Left kidney (tissue), 2 donors: ENCODE measurements around the gene KANSL1. TPM values are rescaled to one million over a fixed set of nuclear protein-coding genes. Genes with fewer than 3 reads are reported as not detected.

ENCODE experiments used
- DNase-seq: peaks from one replicate; pipeline ENCODE4 v3.0.0-alpha.2; 2013
- polyA plus RNA-seq: library from polyadenylated mRNA; unstranded; fragments of 120-200 nt; gene quantifications from one replicate; pipeline ENCODE4 v1.2.1, GENCODE V29; 2013; ENCODE audit not compliant: insufficient read length

The KANSL1 gene
- polyA plus RNA-seq, 1 donor, result 95.8 TPM

GRCh38 chr17:46170639-46171429 lies 22.4 kb downstream of the KANSL1 start:
- no peak for DNase-seq

DNA sequence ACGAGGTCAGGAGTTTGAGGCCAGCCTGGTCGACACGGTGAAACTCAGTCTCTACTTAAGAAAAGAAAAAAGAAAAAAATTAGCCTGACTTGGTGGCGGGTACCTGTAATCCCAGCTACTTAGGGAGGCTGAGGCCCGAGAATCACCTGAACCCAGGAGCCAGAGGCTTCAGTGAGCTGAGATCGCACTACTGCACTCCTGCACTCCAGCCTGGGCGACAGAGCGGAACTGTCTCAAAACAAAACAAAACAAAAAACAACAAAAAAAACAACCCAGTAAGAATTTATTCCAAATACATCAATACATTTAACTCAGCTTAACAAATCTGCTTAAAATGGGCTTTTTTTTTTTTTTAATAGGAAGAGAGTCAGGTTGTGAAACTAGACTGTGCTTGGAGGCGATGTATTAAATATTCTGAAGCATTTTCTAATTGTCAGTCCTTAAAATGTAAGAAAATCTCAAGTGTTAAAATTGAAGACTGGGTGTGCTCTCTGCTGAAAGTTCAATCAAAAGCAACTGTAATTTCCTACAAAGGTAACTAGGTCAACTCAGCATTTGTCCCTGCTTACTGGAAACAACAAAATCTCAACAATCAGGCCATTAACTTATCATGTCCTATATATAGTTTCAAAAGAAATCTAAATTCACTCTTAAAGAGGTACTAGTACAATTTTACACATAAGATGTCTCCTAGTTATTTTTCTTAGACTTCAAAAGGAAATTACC lies 23.2 kb downstream of the KANSL1 start:
- DNase-seq, result no peak

DNA sequence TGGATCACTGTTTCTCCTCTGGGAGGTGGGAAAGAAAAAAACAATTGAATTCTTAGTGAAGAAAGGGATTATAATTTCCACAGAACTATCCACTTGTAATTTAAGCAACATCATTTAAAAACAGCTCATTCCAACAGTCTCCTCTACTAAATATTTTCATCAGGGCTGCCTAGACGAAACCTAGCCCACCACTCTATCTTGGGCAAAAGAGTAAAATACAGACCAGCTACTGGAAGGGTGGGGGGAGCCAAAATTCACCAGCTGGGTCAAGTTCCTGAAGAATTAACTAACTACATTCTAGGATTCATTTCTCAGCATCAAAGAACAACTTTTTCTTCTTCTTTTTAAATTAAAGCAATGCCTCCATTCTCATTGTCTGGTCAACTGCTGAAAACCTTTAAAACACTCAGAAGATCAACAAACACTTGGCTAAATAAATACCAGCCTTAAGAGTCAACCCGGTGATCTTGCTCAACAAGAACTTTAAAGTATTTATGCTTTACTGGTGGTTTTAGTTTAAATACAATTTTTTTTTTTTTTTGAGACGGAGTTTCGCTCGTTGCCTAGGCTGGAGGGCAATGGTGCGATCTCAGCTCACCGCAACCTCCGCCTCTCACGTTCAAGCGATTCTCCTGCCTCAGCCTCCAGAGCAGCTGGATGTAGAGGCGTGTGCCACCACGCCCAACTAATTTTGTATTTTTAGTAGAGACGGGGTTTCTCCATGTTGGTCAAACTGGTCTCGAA lies 25.2 kb downstream of the KANSL1 start:
- DNase-seq, result no peak

GRCh38 chr17:46167267-46167666 lies 26.0 kb downstream of the KANSL1 start:
- no peak for DNase-seq

DNA sequence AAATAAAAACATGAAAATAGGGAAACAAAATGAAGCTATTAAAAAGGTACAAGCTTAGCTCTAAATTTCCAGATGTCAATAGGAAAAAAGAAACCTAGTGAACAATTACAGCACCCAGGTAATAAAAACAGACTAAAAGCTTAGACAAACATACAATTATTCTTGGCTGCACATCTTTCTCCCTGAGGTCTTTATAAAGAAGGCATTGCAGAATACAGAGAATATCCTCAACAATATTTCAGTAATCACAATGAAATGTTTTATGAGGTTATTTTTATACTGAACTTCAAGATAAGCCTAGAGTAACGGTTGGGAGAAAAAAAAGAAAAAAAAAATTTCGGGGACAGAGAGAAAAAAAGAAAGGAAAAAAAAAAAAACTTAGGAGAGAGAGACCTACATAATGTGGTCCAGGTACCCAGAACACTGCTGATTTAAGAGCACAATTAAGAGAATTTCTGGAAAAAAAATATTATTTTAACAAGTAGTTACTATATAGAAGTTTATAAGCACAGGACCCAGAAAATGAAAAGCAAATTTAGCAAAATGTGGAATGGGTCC lies 26.5 kb downstream of the KANSL1 start:
- no peak for DNase-seq

DNA sequence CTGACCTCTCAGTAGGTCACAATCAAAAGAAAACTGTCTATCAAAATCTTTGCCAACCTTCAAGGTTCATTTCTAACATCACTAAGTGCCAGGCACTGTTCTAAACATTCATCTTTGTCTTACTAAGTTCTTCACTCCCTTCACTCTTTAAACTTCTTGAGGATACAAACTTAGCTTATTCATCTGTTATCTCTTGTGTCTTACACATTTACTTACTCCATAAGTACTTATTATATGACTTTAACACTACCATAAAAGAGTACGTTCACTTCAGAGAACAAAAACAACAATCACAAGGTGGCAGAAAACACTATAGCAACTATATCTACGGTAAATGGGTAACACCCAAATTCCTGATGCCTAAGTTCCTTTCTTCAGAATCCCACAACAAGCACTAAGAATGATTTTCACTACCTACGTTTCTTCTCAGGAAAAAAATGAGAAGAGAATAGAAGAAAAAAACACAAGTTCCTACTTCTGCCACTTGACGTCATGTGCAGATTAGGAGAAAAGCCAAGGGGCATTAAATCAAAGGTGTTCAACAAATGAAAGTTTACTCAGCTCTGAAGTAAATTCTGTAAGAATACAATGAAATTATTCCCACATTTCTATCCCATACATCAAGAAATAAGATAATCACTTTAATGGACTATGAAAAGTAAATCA lies 29.2 kb downstream of the KANSL1 start:
- DNase-seq, result no peak

GRCh38 chr17:46163316-46163715 lies 29.9 kb downstream of the KANSL1 start:
- no peak for DNase-seq

GRCh38 chr17:46162866-46163265 lies 30.4 kb downstream of the KANSL1 start:
- no peak for DNase-seq

DNA sequence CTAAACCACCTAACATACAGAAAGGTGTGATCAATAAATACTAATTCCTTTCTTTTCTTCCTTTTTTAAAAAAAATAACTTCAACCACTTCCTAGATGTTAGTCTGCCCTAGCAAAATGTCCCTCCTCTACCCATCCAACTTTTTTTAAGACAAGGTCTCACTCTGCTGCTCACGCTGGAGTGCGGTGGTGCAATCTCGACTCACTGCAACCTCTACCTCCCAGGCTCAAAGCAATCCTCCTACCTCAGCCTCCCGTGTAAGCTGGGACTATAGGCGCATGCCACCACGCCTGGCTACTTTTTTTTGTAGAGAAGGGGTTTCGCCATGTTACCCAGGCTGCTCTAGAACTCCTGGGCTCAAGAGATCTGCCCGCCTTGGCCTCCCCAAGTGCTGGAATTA lies 33.1 kb downstream of the KANSL1 start:
- no peak for DNase-seq

- DNase-seq, result no peak
Observed at GRCh38 chr17:46159686-46160085, 33.5 kb downstream of the KANSL1 start.

DNA sequence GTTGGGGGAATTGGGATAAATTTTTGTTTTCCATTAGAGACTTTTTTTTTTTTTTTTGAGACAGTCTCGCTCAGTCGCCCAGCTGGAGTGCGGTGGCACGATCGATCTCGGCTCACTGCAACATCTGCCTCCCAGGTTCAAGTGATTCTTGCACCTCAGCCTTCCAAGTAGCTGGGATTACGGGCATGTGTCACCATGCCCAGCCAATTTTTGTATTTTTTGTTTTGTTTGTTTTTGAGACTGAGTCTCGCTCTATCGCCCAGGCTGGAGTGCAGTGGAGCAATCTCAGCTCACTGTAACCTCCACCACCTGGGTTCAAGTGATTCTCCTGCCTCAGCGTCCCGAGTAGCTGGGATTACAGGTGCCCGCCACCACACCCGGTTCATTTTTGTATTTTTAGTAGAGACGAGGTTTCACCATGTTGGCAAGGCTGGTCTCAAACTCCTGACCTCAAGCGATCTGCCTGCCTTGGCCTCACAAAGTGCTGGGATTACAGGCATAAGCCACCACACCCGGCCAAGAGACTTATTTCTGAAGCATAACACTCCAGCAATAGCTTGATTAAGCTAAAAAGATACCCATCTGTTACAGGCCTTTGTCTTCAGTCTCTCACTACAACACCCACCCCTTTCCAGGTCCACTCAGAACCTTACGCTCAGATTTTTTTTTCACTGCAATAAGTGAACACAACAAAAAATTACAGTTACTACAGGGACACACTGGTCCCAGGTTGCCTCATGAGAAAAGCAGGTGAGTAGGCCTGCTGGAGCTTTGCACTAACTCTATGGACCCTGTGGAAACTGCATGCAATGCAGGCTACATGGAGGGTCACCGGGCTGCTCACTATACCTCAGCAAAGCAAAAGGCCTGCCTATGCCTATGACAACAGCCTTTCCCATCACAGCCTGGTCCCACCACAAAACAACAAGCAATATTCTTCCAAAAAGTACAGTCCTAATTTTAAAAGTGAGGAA lies 34.6 kb downstream of the KANSL1 start:
- DNase-seq, result no peak

DNA sequence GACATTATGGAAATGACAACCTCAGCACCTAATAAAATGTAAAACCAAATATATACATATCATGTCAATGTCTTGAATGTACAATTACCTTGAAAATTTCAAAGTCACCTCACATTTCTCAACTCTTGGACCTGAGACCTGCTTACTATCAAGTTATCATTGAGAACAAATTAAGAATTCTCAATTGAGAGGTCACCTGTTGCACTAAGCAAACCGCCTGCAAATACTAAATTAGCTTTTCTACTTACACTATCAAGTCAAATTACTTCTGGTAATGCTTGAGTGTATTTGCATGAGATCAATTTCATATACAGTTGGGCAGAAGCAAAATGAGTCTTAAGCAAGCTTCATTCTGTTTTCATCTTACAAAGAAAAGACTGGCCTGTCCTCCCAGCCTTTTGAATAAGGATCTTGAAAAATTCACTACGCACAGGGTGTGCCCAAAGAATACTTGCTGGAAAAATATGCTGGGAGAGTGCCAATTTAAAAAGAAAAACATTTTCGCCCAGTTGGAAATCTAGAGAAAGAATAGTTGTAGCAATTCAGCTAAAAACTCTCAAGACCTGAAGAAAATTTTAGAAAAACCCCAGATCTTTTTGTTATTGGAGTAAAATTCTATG lies 35.7 kb downstream of the KANSL1 start:
- DNase-seq, result no peak

- DNase-seq, result no peak
Observed at GRCh38 chr17:46154151-46154816, 38.9 kb downstream of the KANSL1 start.

DNA sequence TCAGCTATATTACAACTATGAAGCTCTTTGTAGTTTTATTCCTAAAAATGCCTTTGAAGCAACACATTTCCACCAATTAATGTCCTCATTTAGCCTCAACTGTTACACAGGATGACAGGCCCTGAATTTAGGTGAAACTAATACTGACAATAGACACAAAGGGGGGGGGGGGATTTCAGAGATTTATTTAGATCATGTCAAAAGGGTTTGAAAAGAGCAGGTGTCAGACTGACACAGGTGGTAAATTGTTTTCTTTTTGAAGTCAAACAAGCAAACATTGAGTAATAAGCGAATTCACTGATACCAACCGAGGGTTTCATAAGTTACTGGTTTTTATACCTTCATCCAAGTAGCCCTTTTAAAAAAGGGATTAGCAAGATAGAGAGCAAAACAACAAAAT lies 40.8 kb downstream of the KANSL1 start:
- no peak for DNase-seq

GRCh38 chr17:46151762-46152161 lies 41.5 kb downstream of the KANSL1 start:
- no peak for DNase-seq

GRCh38 chr17:46150216-46150963 lies 42.8 kb downstream of the KANSL1 start:
- DNase-seq, result no peak

- no peak for DNase-seq
Observed at GRCh38 chr17:46148247-46148646, 45.0 kb downstream of the KANSL1 start.

GRCh38 chr17:46147296-46147695 lies 45.9 kb downstream of the KANSL1 start:
- DNase-seq, result no peak

DNA sequence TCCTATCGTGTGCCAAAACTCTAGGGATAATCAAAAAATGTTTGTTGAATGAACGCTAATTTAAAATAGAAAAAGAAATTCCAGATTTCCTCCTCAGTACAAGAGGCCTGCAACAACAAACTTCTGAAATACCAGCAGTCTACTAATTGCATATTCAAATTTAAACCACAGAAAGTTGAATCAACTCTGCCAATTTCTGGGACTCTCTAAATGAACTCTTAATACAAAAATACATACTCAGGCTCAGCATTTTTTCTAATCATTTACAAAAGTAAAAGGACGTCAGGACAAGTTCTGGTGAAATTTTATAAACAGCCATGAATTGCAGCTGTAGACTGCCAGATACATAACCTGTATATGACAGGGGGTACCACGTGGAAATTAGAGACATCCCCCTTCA lies 49.0 kb downstream of the KANSL1 start:
- no peak for DNase-seq
